ENCODE results near the gene GOLGA6L10. TPM values are rescaled to one million over a fixed set of nuclear protein-coding genes. Genes with fewer than 3 reads are reported as not detected.
A peak's percentile ranks its signal among the peaks of the same experiment; 100 is the strongest.
"Not testable (repeated sequence)": the region's sequence is repeated elsewhere in the genome, so short reads cannot be mapped to it uniquely, and the experiment has no call there.

The GOLGA6L10 gene
- total RNA-seq, 1 donor from 2014 or later, result 1.3 TPM

DNA sequence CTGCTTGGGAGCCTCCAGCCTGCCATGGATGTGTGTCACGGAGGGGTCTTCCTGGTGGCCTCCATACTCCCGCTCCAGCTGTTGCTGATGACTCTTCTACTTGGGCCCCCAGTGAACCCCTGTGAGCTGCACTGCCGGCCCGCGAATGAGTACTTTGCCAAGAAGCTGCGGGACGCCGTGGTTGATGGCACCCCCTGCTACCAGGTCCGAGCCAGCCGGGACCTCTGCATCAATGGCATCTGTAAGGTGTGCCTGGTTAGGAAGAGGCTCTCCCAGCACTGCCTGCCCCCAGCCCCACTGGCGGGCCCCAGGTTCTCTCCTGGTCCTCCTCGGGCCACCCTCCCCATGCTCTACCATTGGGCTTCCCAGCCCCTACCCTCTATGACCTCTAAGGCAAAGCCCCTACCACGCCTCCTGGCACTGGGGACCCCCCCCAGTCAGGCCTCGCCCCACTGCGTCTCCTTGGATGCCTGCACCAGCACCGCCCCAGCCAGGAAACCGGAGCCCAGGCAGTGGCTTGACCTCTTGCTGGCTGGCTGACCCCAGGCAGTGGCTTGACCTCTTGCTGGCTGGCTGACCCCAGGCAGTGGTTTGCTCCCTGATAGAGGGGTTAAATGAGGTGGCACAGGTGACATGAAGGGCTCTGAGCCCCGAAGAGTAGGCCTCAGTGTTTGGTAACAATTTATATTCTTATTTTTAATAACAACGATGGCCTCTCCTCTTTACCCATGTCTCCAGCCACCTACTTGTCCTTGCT is 29.6 kb downstream of the GOLGA6L10 start:
- DNase-seq (ENCODE audit: extremely low read depth, low read depth, low spot score), result not testable (repeated sequence)

DNA sequence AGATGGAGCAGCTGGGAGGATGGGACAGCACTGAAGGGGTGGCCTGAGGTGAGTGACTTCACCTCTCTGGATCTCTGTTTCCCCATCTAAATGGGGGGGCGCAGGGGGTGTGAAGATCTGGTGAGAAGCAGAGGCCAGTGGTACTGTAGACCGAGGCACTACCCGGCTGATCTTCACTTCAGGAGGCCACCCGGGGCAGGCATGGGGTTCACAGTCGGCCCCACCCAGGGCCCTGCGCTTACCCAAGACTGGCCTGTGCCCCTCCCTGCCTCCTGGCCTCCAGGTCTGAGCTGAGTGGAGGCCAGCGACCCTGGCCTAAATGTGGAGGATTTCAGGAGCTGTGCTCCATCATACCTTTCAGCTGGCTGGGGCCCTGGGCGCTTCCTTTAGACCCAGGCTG is 31.0 kb downstream of the GOLGA6L10 start:
- DNase-seq (ENCODE audit: extremely low read depth, low read depth, low spot score), result not testable (repeated sequence)

DNA sequence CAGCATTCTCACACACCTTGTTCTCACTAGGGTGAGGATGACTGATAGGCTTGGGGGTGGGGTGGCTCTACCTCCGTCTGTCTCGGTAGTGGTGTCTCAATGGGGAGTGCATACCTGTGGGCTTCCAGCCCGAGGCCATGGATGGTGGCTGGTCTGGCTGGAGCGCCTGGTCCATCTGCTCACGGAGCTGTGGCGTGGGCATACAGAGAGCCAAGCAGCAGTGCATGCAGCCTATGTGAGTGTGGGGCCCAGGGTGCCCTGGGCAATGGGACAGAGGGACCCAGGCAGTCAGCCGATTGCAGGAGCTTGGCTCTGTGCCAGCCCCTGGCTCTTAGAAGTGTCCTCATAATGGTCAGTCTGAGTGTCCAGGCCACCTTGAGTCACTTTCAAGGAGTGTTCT is 31.8 kb downstream of the GOLGA6L10 start:
- not testable (repeated sequence) for DNase-seq (ENCODE audit: extremely low read depth, low read depth, low spot score)

DNA sequence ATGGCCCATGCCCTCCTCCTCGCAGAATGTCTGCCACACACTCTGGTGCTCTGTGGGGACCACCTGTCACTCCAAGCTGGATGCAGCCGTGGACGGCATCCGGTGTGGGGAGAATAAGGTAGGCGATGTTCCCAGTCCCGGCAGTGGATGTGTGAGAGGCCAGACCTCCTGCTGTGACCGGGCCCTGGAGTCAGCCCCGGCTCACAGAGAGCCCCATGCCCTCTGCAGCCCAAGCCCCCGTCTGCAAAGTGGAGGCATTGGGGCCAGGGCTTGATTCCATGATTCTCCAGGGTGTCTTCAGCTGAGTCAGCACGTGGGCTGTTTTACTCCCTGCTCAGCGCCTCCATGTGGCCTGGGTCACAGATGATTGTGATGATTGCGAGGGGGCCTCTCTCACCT is 32.2 kb downstream of the GOLGA6L10 start:
- DNase-seq (ENCODE audit: extremely low read depth, low read depth, low spot score), result no peak

DNA sequence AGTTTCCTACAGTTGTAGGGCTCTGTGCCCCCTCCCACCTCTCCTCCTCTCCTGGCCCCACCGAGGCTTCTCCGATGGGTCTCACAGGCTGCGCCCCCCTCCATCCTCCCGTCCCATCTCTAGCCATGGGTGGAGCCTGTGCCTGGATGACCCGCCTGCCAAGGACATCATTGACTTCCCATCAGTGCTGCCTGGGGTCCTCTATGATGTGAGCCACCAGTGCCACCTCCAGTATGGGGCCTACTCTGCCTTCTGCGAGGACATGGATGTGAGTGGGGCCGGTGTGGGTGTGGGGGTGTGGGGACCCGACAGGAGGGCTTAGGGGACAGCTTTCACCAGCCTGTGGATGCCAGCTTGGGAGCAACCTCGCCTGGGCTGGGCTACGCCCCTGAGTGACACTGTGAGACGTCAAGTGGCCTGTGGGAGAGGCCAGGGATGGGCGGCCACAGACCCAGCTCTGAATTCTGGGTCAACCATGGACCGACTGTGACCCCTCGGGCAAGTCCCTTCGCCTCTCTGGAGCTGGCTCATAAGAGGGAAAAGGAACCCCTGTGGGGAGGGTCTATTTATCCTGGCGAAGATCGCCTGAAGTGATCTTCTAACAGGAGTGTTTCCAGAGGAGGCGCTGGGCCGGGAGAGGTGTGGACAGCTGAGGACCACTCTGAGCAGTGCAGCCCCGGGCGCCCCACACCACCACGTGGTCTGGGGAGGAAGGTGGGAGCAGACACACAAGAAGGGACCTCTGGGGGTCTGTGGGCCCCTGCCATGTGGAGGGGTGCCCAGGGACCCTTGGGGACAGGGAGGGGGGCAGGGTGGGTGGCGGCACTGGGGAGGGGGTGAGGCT is 32.8 kb downstream of the GOLGA6L10 start:
- not testable (repeated sequence) for DNase-seq (ENCODE audit: extremely low read depth, low read depth, low spot score)

DNA sequence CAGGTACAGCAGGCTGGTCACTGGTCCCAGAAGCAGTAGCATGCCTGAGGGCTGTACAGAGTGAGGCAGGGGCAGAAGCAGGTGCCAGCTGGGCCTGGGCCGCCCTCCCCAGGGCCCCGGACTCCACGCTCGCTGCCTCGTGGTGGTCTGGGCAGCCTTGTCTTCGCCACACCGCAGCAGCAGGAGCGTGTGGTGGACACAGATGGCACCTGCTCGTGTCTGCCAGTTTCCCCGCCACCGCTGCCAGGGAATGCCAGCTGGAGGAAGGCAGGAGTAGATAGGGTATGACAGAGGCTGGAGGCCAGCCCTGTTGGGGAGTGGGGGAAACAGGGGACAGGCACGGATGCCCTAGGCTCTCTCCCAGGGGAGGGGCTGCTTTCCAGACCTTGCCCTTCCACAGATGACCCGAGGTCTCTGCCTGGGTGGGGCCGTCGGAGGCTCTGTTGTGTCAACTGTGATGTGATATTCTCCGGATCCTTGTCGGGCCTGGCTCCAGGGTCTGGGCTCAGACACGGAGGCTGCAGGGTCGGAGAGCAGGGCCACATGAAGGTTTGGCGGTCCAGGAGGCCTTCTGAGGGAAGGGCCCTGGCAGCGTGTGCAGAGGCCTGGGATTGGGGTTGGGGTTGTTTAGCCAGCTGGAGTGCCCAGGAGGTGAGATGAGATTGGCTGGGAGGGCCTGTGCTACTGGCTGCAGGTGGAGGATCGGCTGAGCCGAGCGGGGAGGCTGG is 33.6 kb downstream of the GOLGA6L10 start:
- no peak for DNase-seq (ENCODE audit: extremely low read depth, low read depth, low spot score)

DNA sequence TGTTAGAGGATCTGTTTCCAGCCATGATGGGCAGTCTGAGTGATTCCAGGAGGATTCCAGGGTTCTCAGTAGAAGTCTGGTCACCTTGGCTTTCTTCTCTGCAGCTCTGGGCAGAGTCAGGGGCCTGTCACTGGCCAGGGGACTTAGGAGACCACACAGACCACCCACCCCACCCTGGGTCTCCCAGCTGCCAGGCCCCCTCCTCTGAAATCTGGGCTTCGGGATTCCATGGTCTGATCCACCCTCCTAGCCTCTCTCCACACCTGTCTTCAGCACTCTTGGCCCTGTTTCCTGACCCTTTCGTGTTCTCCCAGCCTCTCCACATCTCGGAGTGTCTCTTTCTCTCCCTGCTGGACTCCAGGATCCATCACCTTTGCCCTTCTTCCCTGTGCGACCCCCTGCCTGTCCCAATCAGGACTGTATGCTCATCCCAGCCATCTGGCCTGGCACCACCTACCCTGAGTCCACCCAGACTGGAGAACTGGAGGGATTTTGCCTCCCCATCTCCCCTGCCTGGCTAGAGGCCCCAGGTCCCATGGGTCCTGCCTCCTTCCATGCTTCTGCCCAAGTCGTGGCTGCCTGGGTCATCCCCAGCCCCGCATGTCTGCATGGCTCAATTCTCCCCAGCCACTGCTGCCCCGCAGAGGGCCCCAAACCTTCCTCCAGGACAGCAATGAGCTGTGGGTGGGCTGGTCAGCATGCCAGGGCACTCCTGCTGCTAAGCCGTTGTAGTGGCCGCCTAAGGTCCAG is 34.3 kb downstream of the GOLGA6L10 start:
- DNase-seq (ENCODE audit: extremely low read depth, low read depth, low spot score), result no peak

DNA sequence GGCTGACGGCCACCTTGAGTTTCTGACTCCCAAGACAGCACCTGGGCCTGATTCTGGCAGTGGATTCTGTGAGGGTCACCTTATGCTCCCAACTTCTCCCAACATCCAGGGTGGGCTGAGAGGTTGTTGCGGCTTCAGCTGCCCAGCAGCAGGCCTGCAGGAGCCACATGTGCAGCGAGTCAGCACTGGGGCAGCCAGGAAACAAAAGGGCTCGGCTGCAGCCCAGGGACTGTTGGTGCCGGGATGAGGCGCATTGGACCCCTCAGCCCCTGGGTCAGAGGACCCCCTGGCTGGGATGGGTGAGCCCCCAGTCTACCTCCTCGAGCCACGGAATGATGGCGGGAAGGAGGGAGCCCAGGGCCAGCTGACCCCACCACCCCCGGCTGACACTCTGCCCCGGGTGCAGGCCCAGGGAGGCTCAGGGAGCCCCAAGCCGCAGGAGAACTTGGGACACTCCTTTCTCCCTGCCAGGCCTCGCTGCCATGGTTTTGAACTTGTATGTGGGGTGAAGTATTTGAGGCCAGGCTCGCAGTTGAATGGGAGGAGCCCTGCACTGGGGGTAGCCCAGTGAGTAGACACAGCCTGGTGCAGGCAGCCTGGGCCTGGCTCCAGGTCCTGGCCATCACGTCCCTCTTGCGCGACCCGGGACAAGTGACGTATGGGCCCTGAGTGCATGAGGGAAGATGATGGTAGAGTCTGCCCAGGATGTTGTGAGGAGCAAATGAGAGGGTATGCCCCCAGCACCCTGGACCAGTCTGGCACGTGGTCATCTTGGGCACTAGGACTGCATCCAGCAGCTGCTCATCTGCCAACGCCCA is 35.1 kb downstream of the GOLGA6L10 start:
- DNase-seq (ENCODE audit: extremely low read depth, low read depth, low spot score), result not testable (repeated sequence)

DNA sequence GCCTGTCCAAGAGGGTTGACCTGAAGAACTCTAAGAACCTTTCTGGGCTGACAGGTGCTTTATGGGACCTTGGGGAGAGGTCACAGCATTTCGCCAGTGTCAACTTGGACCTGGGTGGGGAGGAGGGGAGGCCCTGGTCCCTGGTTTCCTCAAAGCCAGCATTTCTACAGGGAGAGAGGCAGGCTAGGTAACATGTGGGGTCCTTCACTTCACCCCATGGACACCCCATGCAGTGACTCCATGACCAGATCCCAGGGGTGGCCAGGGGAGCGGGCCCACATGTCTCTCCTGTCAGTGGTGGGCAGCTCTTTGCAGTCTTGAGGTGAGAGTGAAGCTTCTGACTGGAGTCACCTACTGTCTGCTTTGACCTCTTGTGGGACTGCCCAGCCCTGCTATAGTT is 35.8 kb downstream of the GOLGA6L10 start:
- no peak for DNase-seq (ENCODE audit: extremely low read depth, low read depth, low spot score)

DNA sequence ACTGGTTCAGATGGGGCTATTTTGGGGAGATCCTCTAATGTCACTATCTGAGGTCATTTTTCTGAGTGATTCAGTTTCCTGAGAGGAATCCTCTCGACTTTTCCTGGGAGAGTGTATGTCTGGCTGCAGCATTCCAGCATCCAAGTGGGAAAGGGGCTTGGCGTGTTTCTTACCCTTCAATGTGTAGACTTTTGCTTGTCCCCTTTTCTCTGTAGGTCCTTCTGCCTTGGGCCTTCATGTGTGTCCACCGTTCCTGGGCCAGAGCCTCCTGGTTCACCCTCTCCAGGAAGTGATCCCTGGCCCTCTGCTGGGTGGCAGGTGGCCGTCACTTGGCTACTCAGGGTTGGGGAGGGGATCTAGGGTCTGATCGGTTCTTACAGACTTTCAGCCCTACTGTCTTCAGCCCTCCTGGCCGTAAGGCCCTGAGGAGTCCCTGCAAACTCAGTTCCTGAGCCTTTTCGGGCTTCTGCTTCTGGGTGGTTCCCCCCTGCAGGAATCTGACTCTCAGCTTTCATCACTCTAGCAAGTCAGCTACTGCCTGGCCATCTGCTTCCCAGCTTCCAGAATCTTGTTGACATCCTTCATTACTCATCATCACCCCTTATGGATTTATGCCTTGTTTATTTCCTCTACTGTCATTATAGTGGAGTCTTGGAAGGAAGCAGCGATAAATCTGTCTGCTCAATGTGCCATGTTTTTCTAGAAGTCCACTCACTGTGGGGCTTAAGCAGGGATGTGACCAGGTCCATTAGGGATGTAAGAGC is 36.5 kb downstream of the GOLGA6L10 start:
- DNase-seq (ENCODE audit: extremely low read depth, low read depth, low spot score), result peak; percentile 5

DNA sequence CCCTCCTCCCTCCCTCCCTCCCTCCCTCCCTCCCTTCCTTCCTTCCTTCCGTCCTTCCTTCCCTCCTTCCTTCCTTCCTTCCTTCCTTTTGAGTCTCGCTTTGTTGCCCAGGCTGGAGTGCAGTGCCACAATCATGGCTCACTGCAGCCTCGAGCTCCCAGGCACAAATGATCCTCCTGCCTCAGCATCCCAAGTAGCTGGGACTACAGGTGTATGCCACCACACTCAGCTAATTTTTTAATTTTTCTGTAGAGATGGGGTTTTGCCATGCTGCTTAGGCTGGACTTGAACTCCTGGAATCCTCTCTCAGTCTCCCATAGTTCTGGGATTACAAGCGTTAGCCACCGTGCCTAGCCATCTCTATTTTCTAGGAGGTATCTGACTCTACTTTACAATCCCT is 38.0 kb downstream of the GOLGA6L10 start:
- not testable (repeated sequence) for DNase-seq (ENCODE audit: extremely low read depth, low read depth, low spot score)

DNA sequence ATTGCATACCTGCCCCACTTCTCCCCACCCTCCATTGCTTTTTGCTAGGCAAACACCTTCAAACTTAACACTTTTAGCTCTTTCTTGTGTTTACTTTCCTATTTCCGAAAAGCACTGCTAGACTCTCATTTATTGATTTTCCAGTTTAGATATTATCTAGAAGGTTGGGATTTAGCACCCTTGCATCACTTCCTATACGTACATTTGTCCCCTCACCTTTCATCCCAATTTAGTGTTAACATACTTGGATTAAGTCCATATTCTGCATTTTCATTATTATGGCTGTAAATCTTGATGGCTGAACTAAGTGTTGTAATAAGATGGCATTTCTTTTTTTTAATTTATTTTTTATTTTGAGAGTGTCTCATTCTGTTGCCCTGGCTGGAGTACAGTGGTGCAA is 39.5 kb downstream of the GOLGA6L10 start:
- no peak for DNase-seq (ENCODE audit: extremely low read depth, low read depth, low spot score)

DNA sequence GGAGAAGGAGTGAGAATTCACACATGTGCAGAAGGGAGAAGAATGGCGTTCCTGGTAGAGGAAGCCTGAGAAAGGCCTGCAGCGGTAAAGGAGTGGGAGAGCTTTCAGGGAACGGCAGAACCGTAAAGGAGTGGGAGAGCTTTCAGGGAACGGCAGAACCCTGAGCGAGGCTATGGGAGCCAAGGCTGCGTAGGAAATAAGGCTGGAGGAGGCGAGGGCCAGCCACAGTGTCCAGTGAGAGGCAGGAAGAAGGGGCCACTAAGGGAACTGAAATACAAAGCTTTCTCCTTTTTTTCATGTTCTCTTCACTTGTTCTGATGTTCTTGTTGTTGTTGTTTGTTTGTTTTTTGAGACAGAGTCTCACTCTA is 41.6 kb downstream of the GOLGA6L10 start:
- DNase-seq (ENCODE audit: extremely low read depth, low read depth, low spot score), result no peak

DNA sequence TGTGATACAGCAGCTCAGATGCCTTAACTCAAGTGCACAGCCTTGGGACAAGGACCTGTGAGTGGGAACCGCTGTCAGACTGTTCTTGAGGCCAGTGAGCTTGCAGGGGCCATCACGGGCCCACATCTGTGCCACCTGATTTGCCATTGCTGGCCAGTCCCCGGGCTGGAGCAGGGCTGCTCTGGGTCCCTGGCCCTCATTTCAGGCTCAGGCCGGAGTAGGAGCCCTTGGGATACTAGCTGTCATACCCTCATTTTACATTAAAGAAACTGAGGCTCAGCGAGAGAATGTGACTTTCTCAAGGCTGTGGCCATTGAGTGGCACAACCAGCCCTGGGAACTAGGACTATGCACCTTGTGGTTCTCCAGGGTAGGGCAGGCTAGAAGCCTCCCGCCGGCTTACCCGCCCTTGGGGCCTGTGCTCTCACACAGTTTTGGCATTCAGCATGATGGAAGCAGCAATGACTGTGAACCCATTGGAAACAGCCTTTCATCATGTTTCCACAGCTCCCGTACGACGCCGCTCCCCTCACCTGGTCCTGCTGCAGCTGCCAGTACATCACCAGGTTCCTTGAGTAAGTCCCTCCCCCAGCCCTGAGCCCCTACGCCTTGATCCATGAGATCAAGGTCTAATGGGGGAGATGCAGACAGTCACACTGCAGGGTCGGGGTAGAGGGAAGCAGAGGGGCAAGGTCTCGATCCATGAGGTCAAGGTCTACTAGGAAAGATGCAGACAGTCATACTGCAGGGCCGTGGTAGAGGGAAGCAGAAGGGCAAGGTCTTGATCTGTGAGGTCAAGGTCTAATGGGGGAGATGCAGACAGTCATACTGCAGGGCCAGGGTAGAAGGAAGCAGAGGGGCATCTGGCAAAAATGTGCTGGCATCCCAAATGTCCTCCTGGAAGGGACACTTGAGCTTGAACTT is 42.2 kb downstream of the GOLGA6L10 start:
- no peak for DNase-seq (ENCODE audit: extremely low read depth, low read depth, low spot score)

DNA sequence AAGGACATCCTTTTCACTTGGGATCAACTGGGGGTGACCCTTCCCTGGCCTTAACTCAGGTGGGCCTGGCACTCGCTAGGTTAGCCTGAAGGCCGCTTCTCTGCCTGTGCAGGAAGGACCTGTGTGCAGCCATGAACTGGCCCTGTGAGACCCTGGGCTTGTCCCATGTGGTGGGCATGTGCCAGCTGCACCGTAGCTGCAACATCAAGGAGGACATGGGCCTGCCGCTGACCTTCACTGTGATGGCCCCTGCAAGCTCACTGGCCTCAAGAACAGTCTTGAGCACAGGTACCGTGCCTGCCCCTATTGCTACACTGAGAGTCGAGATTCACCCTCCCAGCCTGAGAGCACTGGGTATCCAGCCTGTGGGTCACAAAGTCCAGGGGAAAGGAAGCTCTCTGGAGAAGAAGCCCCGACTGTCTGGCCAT is 43.6 kb downstream of the GOLGA6L10 start:
- DNase-seq (ENCODE audit: extremely low read depth, low read depth, low spot score), result no peak

DNA sequence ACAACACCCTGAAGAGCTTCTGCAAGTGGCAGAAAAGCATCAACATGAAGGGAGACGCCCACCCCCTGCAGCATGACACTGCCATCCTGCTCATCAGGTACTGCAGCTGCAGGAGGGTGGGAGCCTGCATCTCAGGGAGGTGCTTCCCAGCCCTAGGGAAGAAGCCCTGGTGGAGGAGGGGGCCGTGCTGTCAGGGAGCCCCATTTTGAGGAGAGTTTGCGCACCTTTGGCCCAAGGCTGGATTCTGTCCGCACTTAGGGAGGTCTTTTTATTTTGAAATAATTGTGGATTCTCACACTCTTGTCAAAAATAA is 44.5 kb downstream of the GOLGA6L10 start:
- no peak for DNase-seq (ENCODE audit: extremely low read depth, low read depth, low spot score)

DNA sequence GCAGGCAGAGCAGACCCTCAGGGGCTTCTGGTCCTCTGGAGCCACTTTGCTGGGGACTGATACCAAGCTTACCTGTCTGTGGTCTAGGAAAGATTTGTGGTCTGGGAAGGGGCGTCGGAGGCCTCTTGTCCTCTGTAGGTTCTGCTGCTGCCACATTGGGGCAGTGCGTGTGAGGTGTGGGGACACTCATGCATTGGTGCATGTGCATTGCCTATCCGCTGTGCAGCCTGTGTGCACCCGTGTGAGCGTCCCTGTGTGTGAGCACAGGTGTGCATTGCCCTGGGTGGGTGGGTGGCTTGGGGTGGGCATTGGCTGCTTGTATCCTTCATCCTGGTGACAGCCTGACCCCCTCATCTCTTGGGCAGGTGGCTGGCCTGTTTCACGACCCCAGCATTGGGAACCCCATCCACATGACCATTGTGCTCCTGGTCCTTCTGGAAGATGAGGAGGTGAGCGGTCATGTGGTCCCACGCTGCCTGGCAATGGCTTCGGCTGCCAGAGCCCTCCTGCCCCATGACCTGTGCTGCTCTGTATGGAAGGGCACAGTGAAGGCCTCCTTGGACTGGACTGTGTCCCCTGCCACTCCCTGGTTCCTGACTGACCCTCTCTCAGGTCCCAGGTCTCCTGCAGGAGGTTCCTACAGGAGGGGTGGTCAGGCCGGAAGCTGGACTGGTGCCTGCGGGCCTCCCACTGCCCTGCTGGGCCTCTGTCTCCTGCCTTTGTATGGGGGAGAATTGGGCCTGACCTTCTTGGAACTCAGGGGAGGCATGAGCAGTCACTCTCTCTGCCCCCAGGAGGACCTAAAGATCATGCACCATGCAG is 45.1 kb downstream of the GOLGA6L10 start:
- DNase-seq (ENCODE audit: extremely low read depth, low read depth, low spot score), result no peak

All from glomerular endothelial cell (primary cell).